Naive thymus-derived CD4-positive, alpha-beta T cell (primary cell): Measurements from ENCODE around the gene EXOSC6. TPM values are rescaled to one million over a fixed set of nuclear protein-coding genes. Genes with fewer than 3 reads are reported as not detected.

ENCODE experiments used
- ATAC-seq: fragments of 150-1000 bp; cut with Tn5 transposase; 2 replicates; pipeline ENCODE4 v1.10.0; 2021; ENCODE audit warnings: mild to moderate bottlenecking, moderate library complexity
- CTCF ChIA-PET: fragments of 350-600 bp; sonication (Branson Sonifier 250); formaldehyde crosslinking; loops from one replicate; lab custom pipeline; 2021; ENCODE audit warnings: antibody characterized with exemption; lab: Charles Lee
- POLR2A ChIA-PET: fragments of 350-600 bp; sonication (Branson Sonifier 250); formaldehyde crosslinking; loops from one replicate; lab custom pipeline; 2021; ENCODE audit warnings: antibody characterized with exemption, inconsistent platforms; lab: Charles Lee
- DNase-seq, 9 donors: peaks; one replicate each; pipeline versions ENCODE4 v3.0.0 to v3.0.0-alpha.2; 2020 to 2022; ENCODE audit warnings: mixed read lengths in 1 of 9
- H3K27ac ChIP-seq: one replicate; pipeline ENCODE4 v1.7.0; 2013; ENCODE audit warnings: mild to moderate bottlenecking, low read depth, low read length, moderate library complexity
- H3K27me3 ChIP-seq, 2 donors: one replicate each; pipeline ENCODE4 v1.7.0; 2013; ENCODE audit warnings: low read length in 2 of 2, mild to moderate bottlenecking in 2 of 2, moderate library complexity in 2 of 2; ENCODE audit not compliant: control insufficient read depth in 2 of 2, insufficient read depth in 2 of 2
- H3K36me3 ChIP-seq, 3 experiments: 1 replicate in 2 of 3; 2 replicates in 1 of 3; pipeline ENCODE4 v1.7.0; 2013; ENCODE audit warnings: low read length in 3 of 3, mild to moderate bottlenecking in 3 of 3, moderate library complexity in 1 of 3; ENCODE audit not compliant: insufficient read depth in 3 of 3, control insufficient read depth in 2 of 3
- H3K4me1 ChIP-seq, 2 donors: one replicate each; pipeline ENCODE4 v1.7.0; 2013; ENCODE audit warnings: low read length in 2 of 2, mild to moderate bottlenecking in 2 of 2, moderate library complexity in 1 of 2; ENCODE audit not compliant: control insufficient read depth in 2 of 2, insufficient read depth in 2 of 2
- H3K4me3 ChIP-seq: 2 replicates; pipeline ENCODE4 v1.7.0; 2013; ENCODE audit warnings: mild to moderate bottlenecking, low read length
- H3K9me3 ChIP-seq, 3 experiments: 1 replicate in 2 of 3; 2 replicates in 1 of 3; pipeline ENCODE4 v1.7.0; 2013; ENCODE audit warnings: low read length in 3 of 3; ENCODE audit not compliant: control insufficient read depth in 2 of 3
- H3K27ac Mint-ChIP-seq, 9 donors: one replicate each; pipeline ENCODE4 v1.8.0; 2020 to 2022; ENCODE audit warnings: mixed read lengths in 9 of 9, mild to moderate bottlenecking in 8 of 9, moderate library complexity in 5 of 9, inconsistent platforms in 2 of 9
- H3K27me3 Mint-ChIP-seq, 5 donors: one replicate each; pipeline ENCODE4 v1.8.0; 2021 to 2022; ENCODE audit warnings: mixed read lengths in 5 of 5, mild to moderate bottlenecking in 1 of 5
- H3K36me3 Mint-ChIP-seq, 5 donors: one replicate each; pipeline ENCODE4 v1.8.0; 2020 to 2022; ENCODE audit warnings: mixed read lengths in 5 of 5, mild to moderate bottlenecking in 3 of 5, inconsistent platforms in 1 of 5
- H3K4me1 Mint-ChIP-seq, 7 donors: one replicate each; pipeline ENCODE4 v1.8.0; 2020 to 2022; ENCODE audit warnings: mixed read lengths in 7 of 7, mild to moderate bottlenecking in 3 of 7, inconsistent platforms in 1 of 7
- H3K4me3 Mint-ChIP-seq, 10 donors: one replicate each; pipeline ENCODE4 v1.8.0; 2020 to 2022; ENCODE audit warnings: mild to moderate bottlenecking in 10 of 10, mixed read lengths in 10 of 10, moderate library complexity in 6 of 10, inconsistent platforms in 2 of 10
- H3K9me3 Mint-ChIP-seq, 11 donors: one replicate each; pipeline ENCODE4 v1.8.0; 2020 to 2022; ENCODE audit warnings: mixed read lengths in 11 of 11, mild to moderate bottlenecking in 4 of 11, inconsistent platforms in 1 of 11, moderate library complexity in 1 of 11
- intact Hi-C, 2 donors: fragments of 100-400 bp; cut with micrococcal nuclease; formaldehyde crosslinking; loops; one replicate each; pipeline ENCODE4 v1.15.1; 2023
- polyA plus RNA-seq, 2 donors: library from polyadenylated mRNA; unstranded; fragments of 300-500 nt; fragmentation: Illumina TruSeq; gene quantifications; one replicate each; pipeline ENCODE4 v1.2.3, GENCODE V29; 2021
- total RNA-seq, 6 experiments: library from RNA in 5 of 6; stranded (reverse) in 5 of 6; gene quantifications; 1 replicate in 5 of 6; 2 replicates in 1 of 6; pipeline ENCODE4 v1.2.3 and lab custom pipeline; 2021 to 2026

EXOSC6 gene
- total RNA-seq, result 10 to 100 TPM; 25.5 to 45.9 (median 36.4) TPM
- polyA plus RNA-seq, result 1 to 10 TPM; 7.9 to 8.3 TPM
- 89.2 reads per million, percentile 82 among the genes with 10 or more reads in this experiment for total RNA-seq (lab: John Stamatoyannopoulos, UW)

GRCh38 chr16:70251629-70252354, at the start of gene EXOSC6:
Gene EXOSC6 (minus strand): TSS chr16:70251940. CDS start chr16:70251900, 40 bp downstream.
- ATAC-seq, result peak; percentile 99
- DNase-seq, result peak; percentile 85 to 94 (median 93)
- CTCF ChIA-PET, result interaction anchor here (0.6 to 1.2 kb wide), 2 partner anchors 15 to 269 kb away, joined by 3 read pairs; no protein-coding TSS in a partner anchor
- Mint-ChIP-seq H3K9me3 (peaks cover 0 to 3% (median 0%) of the 10 kb centered on the region in 11 donors), H3K4me1 (peaks cover 0 to 41% (median 24%) of the 10 kb centered on the region in 7 donors), H3K27me3 (no peaks in the 10 kb centered on the region), H3K4me3 (peak within 1 kb of the TSS; percentile 82 to 93 (median 90)), H3K27ac (peak within 1 kb of the TSS; percentile 86 to 96 (median 92)), H3K36me3 (peaks cover 0 to 22% (median 0%) of the 10 kb centered on the region in 5 donors)
- intact Hi-C loops, result loop anchor here (1.0 to 10.0 kb wide), 8 partner anchors 38 to 1843 kb away; partner anchors contain the start of genes AARS1 (in 2 of the 2), COG4 (in 2 of the 2), DDX19A (in 2 of the 2) and SF3B3 (in 2 of the 2)
- Histone ChIP-seq H3K4me1 (peaks cover 5 to 15% of the 10 kb centered on the region in 2 donors), H3K27me3 (no peaks in the 10 kb centered on the region), H3K36me3 (peaks cover 9 to 46% (median 15%) of the 10 kb centered on the region in 3 experiments), H3K27ac (peak within 1 kb of the TSS; percentile 85), H3K4me3 (peak within 1 kb of the TSS; percentile 67), H3K9me3 (no peaks in the 10 kb centered on the region)
- POLR2A ChIA-PET, result interaction anchor here (0.6 to 2.3 kb wide), 7 partner anchors 11 to 272 kb away, joined by 4 to 13 read pairs (median 6); partner anchors contain the start of genes AARS1, COG4, DDX19B and SF3B3

GRCh38 chr16:70301121-70301520, 49.4 kb upstream of the EXOSC6 start:
- Histone ChIP-seq H3K36me3 (peaks cover 0 to 4% (median 0%) of the 10 kb centered on the region in 3 experiments), H3K9me3 (no peaks in the 10 kb centered on the region), H3K4me3 (no peak overlapping the region), H3K27ac (no peak overlapping the region), H3K27me3 (no peaks in the 10 kb centered on the region), H3K4me1 (peaks cover 0 to 4% of the 10 kb centered on the region in 2 donors)
- intact Hi-C loops, result no loop called here
- peaks cover 8 to 33% (median 27%) of the 10 kb centered on the region in 5 donors for H3K36me3 Mint-ChIP-seq
- H3K4me3 Mint-ChIP-seq, result peak overlapping the region; percentile 37 to 98 (median 96)
- ChIA-PET POLR2A (interaction anchor here (0.5 to 3.4 kb wide), 4 partner anchors 10 to 49 kb away, joined by 3 to 53 read pairs (median 4); partner anchors contain the start of gene AARS1), CTCF (no interaction called here)
- no peak for DNase-seq
- no peak for ATAC-seq
- peaks cover 31 to 61% (median 56%) of the 10 kb centered on the region in 7 donors for H3K4me1 Mint-ChIP-seq
- peaks cover 0 to 17% (median 8%) of the 10 kb centered on the region in 11 donors for H3K9me3 Mint-ChIP-seq
- no peaks in the 10 kb centered on the region for H3K27me3 Mint-ChIP-seq
- peak overlapping the region in 8 of 9 donors; percentile 15 to 99 (median 98) for H3K27ac Mint-ChIP-seq

GRCh38 chr16:70298988-70299938, 47.5 kb upstream of the EXOSC6 start, which contains the start of gene DDX19B:
Gene DDX19B (plus strand): TSS chr16:70299186. CDS start chr16:70299298, 112 bp downstream.
- ChIA-PET CTCF (interaction anchor here (0.9 to 1.9 kb wide), 4 partner anchors 11 to 81 kb away, joined by 3 to 6 read pairs (median 4); partner anchors contain the start of gene AARS1), POLR2A (interaction anchor here (0.7 to 3.4 kb wide), 20 partner anchors 8 to 502 kb away, joined by 3 to 53 read pairs (median 4); partner anchors contain the start of genes AARS1, DDX19A, EXOSC6 and FCSK)
- H3K9me3 ChIP-seq, result no peaks in the 10 kb centered on the region
- DNase-seq (peak; percentile 28 to 69 (median 51)), ATAC-seq (peak; percentile 83)
- H3K36me3 ChIP-seq, result peaks cover 0 to 4% (median 0%) of the 10 kb centered on the region in 3 experiments
- Mint-ChIP-seq H3K27ac (peak within 1 kb of the TSS; percentile 93 to 100 (median 99)), H3K27me3 (no peaks in the 10 kb centered on the region), H3K4me1 (peaks cover 23 to 46% (median 42%) of the 10 kb centered on the region in 7 donors), H3K36me3 (peaks cover 8 to 30% (median 20%) of the 10 kb centered on the region in 5 donors), H3K4me3 (peak within 1 kb of the TSS; percentile 89 to 98 (median 96)), H3K9me3 (peaks cover 0 to 17% (median 8%) of the 10 kb centered on the region in 11 donors)
- peaks cover 0 to 4% of the 10 kb centered on the region in 2 donors for H3K4me1 ChIP-seq
- H3K27me3 ChIP-seq, result no peaks in the 10 kb centered on the region
- H3K4me3 ChIP-seq, result peak within 1 kb of the TSS; percentile 86
- peak within 1 kb of the TSS; percentile 97 for H3K27ac ChIP-seq
- intact Hi-C loops, result loop anchor here (1.0 to 2.0 kb wide), 4 partner anchors 10 to 48 kb away; partner anchors contain the start of genes DDX19A (in 2 of the 2) and AARS1 (in 1 of the 2)

DNA sequence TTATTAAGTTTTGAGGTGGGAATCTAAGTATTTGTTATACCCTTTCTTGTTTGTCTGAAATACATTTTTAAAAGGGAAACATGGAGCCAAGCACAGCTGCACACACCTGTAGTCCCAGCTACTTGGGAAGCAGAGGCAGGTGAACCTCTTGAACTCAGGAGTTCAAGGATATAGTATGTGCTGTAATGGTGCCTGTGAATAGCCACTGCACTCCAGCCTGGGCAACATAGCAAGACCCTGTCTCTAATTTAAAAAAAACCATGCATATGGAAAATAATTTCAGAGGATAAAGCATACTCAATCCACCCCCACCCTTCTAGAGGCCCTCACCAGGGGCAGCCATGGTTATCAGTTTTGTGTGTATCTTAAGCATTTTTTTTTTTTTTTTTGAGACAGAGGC, 43.9 kb upstream of the EXOSC6 start:
- Mint-ChIP-seq H3K27ac (no peak overlapping the region), H3K4me3 (no peak overlapping the region), H3K36me3 (peaks cover 0 to 7% (median under 1%) of the 10 kb centered on the region in 5 donors), H3K4me1 (peaks cover 11 to 23% (median 22%) of the 10 kb centered on the region in 7 donors), H3K27me3 (no peaks in the 10 kb centered on the region), H3K9me3 (no peaks in the 10 kb centered on the region)
- Histone ChIP-seq H3K27me3 (no peaks in the 10 kb centered on the region), H3K27ac (no peak overlapping the region), H3K36me3 (peaks cover 0 to 4% (median 0%) of the 10 kb centered on the region in 3 experiments), H3K4me1 (peaks cover 0 to 4% of the 10 kb centered on the region in 2 donors), H3K9me3 (no peaks in the 10 kb centered on the region), H3K4me3 (no peak overlapping the region)
- ATAC-seq (no peak), DNase-seq (no peak)
- ChIA-PET CTCF (no interaction called here), POLR2A (interaction anchor here (0.7 to 1.3 kb wide), 2 partner anchors 44 to 51 kb away, joined by 3 to 4 read pairs; partner anchors contain the start of gene DDX19A)
- intact Hi-C loops, result no loop called here

DNA sequence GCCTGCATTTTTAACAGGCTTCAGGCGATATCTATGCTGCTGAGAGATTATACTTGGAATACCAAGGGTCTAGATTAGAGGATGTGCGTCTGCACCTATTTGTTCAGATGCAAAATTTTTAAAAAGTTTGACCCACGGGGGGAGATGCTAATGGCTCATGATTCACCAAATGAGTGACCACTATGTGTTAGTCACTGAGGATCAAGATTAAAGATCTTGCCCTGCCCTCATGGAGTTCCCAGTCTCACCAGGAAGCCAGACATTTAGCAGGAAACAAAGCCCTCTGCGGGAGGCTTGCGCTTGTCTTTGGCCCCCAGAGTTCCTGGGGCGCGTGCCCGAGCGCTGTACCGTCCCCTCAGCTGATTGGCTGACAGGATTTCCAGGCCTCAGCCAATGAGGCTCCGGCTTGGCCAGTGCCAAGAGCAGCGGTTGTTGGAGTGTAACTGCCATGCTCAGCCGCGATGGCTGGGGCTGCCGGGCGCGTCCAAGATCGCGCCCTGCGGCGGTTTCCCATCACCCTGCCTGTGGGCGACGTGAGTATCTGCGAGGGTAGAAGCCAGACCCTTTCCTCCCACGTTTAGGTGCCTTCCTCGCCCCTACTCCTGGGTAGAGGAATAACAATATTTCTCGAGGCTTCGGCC, 42.8 kb upstream of the EXOSC6 start:
- no peak overlapping the region for H3K4me3 Mint-ChIP-seq
- no peaks in the 10 kb centered on the region for H3K27me3 Mint-ChIP-seq
- Histone ChIP-seq H3K4me3 (no peak overlapping the region), H3K36me3 (peaks cover 0 to 4% (median 0%) of the 10 kb centered on the region in 3 experiments), H3K9me3 (no peaks in the 10 kb centered on the region), H3K27me3 (no peaks in the 10 kb centered on the region), H3K27ac (no peak overlapping the region), H3K4me1 (peaks cover 0 to 4% of the 10 kb centered on the region in 2 donors)
- CTCF ChIA-PET, result no interaction called here
- POLR2A ChIA-PET, result no interaction called here
- no peak for ATAC-seq
- DNase-seq, result no peak
- peaks cover 0 to under 1% (median 0%) of the 10 kb centered on the region in 5 donors for H3K36me3 Mint-ChIP-seq
- H3K4me1 Mint-ChIP-seq, result peaks cover 7 to 17% (median 15%) of the 10 kb centered on the region in 7 donors
- intact Hi-C loops, result no loop called here
- H3K9me3 Mint-ChIP-seq, result no peaks in the 10 kb centered on the region
- no peak overlapping the region for H3K27ac Mint-ChIP-seq
